ENCODE results near the gene DYTN.
"Not testable (repeated sequence)": the region's sequence is repeated elsewhere in the genome, so short reads cannot be mapped to it uniquely, and the experiment has no call there.

DYTN gene

DNA sequence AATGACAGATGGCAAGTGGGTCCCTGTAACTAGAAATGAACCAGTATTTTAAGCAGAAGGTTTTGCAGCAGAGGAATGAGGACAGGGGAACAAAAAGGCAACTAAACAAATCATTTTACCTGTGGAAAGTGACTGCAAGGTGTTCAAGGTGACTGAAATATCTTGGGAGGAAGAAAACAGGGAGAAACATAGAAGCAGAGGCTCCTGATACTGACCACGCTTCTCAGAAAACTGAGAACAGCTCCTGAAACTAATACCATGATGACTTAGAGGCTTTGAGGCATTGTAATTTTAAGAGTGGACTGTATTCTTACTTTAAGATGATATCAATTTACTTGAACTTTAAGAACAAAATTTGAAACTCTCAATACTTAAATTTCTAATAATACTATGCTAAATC lies at the start of gene DYTN:
DYTN (minus strand) TSS at position 101 of the 400 bp plus-strand sequence. CDS start 117 bp downstream, outside the sequence.
- FAIRE-seq (no peak), DNase-seq (ENCODE audit: insufficient read length, low spot score) (no peak)

DNA sequence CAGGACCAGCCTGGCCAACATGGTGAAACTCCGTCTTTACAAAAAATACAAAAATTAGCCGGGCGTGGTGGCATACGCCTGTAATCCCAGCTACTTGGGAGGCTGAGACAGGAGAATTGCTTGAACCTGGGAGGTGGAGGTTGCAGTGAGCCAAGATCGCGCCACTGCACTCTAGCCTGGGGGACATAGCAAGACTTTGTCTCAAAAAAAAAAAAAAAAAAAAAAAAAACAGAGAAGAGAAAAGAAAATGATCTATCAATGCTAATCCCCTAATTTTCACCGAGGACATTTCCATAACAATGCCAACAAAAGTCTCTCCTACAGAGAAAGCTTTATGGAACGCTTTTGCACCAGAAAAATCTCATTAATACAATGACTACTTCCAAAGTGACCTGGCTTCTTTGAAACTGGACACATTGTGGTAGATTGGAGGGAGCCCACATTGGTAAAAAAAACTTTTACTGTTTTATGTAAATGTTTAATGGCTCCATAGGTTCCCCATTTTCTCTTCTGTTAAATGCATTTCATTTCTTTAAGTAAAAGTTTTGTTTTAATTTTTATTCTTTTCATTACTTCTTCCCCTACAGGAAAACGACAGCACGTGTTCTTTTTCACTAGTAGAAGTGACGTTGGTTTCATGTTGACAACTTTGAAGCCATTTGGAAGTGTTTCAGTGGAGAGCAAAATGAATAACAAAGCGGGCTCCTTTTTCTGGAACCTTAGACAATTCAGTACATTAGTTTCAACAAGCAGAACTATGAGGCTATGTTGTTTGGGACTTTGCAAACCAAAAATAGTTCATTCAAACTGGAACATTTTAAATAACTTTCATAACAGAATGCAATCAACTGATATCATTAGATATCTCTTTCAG lies 48.1 kb upstream of the DYTN start:
- no peak for FAIRE-seq
- DNase-seq (ENCODE audit: insufficient read length, low spot score) = no peak

GRCh38 chr2:206765242-206766056 lies 47.3 kb upstream of the DYTN start, which contains the start of the genes FASTKD2 and MDH1B:
FASTKD2 (plus strand) TSS chr2:206765606; CDS start chr2:206766694, 1,088 bp downstream.
MDH1B (minus strand) TSS chr2:206765328; CDS start chr2:206765271, 57 bp downstream.
- peak; percentile 50 for DNase-seq (ENCODE audit: insufficient read length, low spot score)
- peak; percentile 98 for FAIRE-seq

DNA sequence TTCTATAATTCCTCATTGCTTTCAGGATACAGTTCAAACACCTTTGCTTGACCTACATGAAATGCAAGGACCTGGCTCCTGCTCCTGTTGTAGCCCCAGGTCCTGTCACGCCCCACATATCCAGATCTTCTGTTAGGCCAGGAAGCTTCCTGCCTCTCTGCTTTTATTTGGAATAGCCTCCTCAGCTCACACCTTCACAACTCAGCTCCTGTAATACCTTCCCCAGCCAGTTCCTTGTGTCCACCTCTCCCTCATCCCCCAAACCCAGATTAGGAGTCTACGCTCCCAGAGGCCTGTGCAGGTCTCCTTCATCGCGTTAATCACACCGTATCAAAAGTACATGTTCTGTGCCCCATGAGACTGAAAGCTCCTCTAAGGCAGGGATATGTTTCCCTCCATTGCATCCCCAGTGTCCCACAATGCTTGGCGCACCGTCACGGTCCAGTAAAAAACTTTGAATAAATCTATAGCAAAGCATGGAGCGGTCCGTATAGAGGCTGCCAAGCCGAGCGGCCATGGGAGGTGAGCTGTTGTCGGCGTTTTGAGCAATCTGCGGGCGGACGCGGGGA lies 46.6 kb upstream of the DYTN start:
- no peak for DNase-seq (ENCODE audit: insufficient read length, low spot score)
- no peak for FAIRE-seq

- DNase-seq (ENCODE audit: insufficient read length, low spot score) = no peak
- FAIRE-seq = no peak
These were observed 38.6 kb upstream of the DYTN start for GRCh38 chr2:206756816-206757215.

DNA sequence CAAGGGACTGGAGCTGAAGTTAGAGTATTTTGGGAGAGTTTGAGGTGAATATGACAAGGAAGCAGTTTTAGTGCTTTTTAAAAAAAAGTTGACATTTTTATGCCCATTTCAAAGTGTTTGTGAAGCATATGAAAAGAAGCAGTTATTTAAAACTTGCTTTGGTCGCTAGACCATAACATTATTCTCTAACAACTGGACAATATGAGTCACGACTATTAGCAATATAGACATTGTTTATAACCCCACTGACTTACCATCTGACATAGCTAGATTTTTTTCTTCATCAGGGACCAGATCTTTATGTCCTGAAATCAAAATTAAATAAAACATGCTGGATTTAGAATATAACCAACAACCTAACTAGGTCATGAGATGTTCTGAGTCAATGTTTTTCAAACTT lies 22.6 kb upstream of the DYTN start:
- DNase-seq (ENCODE audit: insufficient read length, low spot score) (no peak), FAIRE-seq (no peak)

- DNase-seq (ENCODE audit: insufficient read length, low spot score) (no peak), FAIRE-seq (no peak)
These were observed 21.1 kb upstream of the DYTN start for GRCh38 chr2:206739271-206739670.

- FAIRE-seq = no peak
These were observed 18.7 kb upstream of the DYTN start for GRCh38 chr2:206736935-206737334.

DNA sequence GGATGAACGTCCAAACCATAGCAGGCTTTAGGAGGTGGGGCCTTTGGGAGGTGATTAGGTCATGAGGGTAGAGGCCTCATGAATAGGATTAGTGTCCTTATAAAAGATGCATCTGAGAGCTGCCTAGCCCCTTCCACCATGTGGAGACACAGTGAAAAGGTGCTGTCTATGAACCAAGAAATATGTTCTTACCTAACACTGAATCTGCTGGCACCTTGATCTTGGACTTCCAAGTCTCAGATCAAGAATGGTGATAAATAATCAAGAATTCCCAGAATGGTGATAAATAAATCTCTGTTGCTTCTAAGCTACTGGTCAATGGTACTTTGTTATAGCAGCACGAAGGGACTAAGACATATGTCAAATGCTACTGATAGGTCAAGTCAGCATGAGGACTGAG lies 15.1 kb upstream of the DYTN start:
- no peak for FAIRE-seq
- no peak for DNase-seq (ENCODE audit: insufficient read length, low spot score)

More at GRCh38 chr2:206736935-206737334, 18.7 kb upstream of the DYTN start:
- no peak for DNase-seq (ENCODE audit: insufficient read length, low spot score)

GRCh38 chr2:206728277-206729199 lies 10.3 kb upstream of the DYTN start:
- FAIRE-seq (no peak), DNase-seq (ENCODE audit: insufficient read length, low spot score) (no peak)

DNA sequence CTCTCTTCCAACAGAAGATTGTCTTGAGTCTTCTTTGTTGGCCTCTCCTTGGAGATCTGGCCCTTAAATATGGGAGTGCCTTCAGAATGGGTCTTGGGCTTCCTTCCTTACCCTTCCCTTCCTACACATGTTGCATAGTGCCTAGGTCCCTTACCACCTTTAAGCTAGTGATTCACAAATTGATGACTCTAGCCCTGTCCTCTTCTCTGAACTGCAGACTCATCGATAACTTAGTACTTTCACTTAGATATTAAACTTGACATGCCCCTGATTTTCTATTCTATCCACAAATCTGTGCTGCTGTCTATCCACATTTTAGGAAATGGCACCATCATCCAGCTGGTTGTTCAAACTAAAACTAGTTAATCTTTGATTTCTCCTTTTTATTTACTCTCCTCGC lies 9.1 kb upstream of the DYTN start:
- FAIRE-seq (no peak), DNase-seq (ENCODE audit: insufficient read length, low spot score) (no peak)

GRCh38 chr2:206723288-206723687 lies 5.1 kb upstream of the DYTN start:
- DNase-seq (ENCODE audit: insufficient read length, low spot score) (no peak), FAIRE-seq (no peak)

DNA sequence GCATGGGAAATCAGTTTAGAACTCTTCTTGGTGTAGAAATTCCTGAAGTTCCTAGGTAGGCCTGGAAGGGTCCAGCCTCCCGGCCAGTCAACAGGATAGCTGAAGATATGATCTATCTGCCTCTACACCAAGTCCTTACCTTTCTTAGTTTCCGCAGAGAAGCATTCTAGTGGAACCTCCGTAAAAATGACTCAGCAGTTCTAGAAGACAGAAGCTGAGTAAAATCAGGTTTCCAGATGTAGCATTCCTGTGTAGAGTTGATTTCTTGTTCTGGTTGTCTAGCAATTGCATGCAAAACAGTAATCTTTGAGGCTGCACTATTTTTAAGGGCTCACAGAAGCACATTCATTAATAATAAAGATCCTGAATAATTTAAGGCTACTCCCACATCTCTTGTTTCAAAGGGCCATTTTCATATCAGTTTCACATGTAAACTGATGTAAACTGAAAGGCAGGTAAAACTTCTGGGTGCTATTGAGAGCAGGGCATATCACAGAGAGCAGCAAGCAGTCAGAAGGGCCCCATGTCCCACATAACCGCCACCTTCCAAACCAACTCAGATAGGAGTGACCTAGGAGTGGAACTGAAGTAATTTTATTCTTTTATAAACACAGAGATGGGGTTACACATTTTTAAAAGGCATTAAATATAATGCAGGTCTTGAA lies 3.2 kb upstream of the DYTN start:
- FAIRE-seq = peak; percentile 80
- DNase-seq (ENCODE audit: insufficient read length, low spot score) = no peak

- DNase-seq (ENCODE audit: insufficient read length, low spot score) (no peak), FAIRE-seq (no peak)
These were observed 1.6 kb downstream of the DYTN start for GRCh38 chr2:206716623-206717022.

- not testable (repeated sequence) for DNase-seq (ENCODE audit: insufficient read length, low spot score); FAIRE-seq
These were observed 3.0 kb downstream of the DYTN start for GRCh38 chr2:206715183-206715582.

DNA sequence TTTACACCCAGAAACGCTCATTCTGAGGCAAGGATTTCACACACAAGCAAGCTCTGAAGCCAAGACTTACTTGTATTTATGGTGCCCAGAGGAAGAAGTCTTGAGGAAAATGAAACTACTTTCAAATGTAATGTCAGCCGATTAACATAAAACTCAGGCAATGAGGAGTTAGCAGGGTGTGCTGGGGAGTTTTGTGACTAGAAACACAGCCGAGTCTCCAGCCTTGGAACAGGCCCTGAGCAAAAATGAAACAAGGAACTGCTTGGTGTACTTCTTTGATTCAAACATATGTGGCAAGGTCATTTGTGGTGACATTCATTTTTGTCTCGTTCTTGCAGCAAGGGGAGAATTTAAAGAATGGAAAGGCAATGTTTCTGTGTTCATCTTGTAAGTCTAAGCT lies 4.5 kb downstream of the DYTN start:
- DNase-seq (ENCODE audit: insufficient read length, low spot score) (no peak), FAIRE-seq (no peak)

DNA sequence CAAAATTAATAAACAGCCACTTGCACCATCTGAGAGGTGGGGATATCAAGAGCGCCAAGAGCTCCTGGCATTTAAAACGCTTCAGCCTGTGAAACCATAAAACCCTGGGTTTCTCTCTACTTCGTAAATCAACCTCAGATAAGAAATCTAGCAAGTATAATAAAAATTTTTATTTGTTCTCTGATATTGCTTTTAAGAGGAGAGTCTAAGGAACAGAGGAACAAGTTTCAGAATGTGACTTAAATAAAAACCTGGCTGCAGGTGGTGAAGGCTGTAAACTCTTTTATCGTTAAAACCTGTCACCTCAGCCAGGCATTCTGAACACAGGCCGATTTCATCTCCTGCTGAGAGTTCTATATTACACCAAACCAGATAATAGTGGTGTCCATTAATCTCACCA lies 9.9 kb downstream of the DYTN start:
- FAIRE-seq = no peak

DNA sequence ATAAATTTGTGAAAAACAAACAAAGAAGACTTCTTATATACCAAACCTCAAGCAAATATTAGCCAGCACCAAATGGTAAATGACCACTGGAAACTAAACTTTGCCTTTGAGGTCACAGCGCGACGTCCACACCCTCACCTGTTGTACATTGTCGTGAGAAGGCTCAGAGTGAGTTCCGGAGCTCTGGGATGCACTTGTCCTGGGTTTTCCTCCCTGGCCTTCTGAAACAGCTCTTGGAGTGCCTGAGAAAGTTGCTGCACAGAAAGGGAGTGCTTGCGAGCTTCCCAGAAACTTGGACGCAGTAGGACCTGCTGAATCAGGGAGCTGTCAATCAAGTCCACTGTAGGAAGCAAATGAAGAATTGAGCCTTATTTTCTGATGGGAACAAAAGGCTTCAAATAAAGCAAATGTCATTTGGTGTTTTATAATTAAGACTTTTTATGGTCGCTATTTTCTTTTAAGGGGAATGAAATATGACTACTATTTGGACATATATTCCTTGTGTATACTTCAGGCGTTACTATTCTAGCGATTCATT lies 11.0 kb downstream of the DYTN start:
- DNase-seq (ENCODE audit: insufficient read length, low spot score) (no peak), FAIRE-seq (no peak)

More for the DNA sequence above, 9.9 kb downstream of the DYTN start:
- DNase-seq (ENCODE audit: insufficient read length, low spot score) = no peak

GRCh38 chr2:206701952-206702605 lies 16.1 kb downstream of the DYTN start:
- DNase-seq (ENCODE audit: insufficient read length, low spot score) = no peak
- no peak for FAIRE-seq

Data from GM19239 (cell line).